Endodermal cell (in vitro differentiated cells): ENCODE data around the gene MAF. TPM values are rescaled to one million over a fixed set of nuclear protein-coding genes. Genes with fewer than 3 reads are reported as not detected.

Experiments used
- DNase-seq: peaks from one replicate; pipeline ENCODE4 v3.0.0-alpha.2; 2017
- H3K27ac ChIP-seq: 2 replicates; pipeline ENCODE4 v1.5.1; 2013; ENCODE audit warnings: mild to moderate bottlenecking, low read depth, low read length, moderate library complexity
- H3K27me3 ChIP-seq: 2 replicates; pipeline ENCODE4 v1.6.1; 2013; ENCODE audit warnings: mild to moderate bottlenecking, low read length, moderate library complexity; ENCODE audit not compliant: insufficient read depth, control insufficient read depth, poor library complexity, severe bottlenecking
- H3K36me3 ChIP-seq: 2 replicates; pipeline ENCODE4 v1.7.0; 2013; ENCODE audit warnings: mild to moderate bottlenecking, low read length, moderate library complexity; ENCODE audit not compliant: control insufficient read depth, insufficient read depth
- H3K4me1 ChIP-seq: one replicate; pipeline ENCODE4 v1.7.0; 2013; ENCODE audit warnings: low read length; ENCODE audit not compliant: control insufficient read depth, insufficient read depth
- H3K4me3 ChIP-seq: 2 replicates; pipeline ENCODE4 v1.5.1; 2013; ENCODE audit warnings: mild to moderate bottlenecking, low read length, moderate library complexity
- H3K9ac ChIP-seq: 2 replicates; pipeline ENCODE4 v1.6.1; 2013; ENCODE audit warnings: mild to moderate bottlenecking, low read length, moderate library complexity; ENCODE audit not compliant: poor library complexity, severe bottlenecking; ENCODE audit errors: extremely low read depth
- H3K9me3 ChIP-seq: 2 replicates; pipeline ENCODE4 v1.6.1; 2013; ENCODE audit warnings: mild to moderate bottlenecking, low read length, moderate library complexity; ENCODE audit not compliant: control insufficient read depth
- H3K27ac Mint-ChIP-seq: 2 replicates; pipeline ENCODE4 v1.8.0; 2020; ENCODE audit warnings: mixed read lengths
- H3K27me3 Mint-ChIP-seq: 2 replicates; pipeline ENCODE4 v1.8.0; 2021; ENCODE audit warnings: mild to moderate bottlenecking, mixed read lengths; ENCODE audit not compliant: insufficient read depth
- H3K36me3 Mint-ChIP-seq: 2 replicates; pipeline ENCODE4 v1.8.0; 2020; ENCODE audit warnings: low read depth, mixed read lengths
- H3K4me1 Mint-ChIP-seq: 2 replicates; pipeline ENCODE4 v1.8.0; 2020; ENCODE audit warnings: mixed read lengths
- H3K4me3 Mint-ChIP-seq: 2 replicates; pipeline ENCODE4 v1.8.0; 2020; ENCODE audit warnings: mild to moderate bottlenecking, moderate library complexity, mixed read lengths
- H3K9me3 Mint-ChIP-seq: 2 replicates; pipeline ENCODE4 v1.8.0; 2020; ENCODE audit warnings: mild to moderate bottlenecking, mixed read lengths
- whole genome bisulfite sequencing, 2 experiments: methylation state at CpG; one replicate each; pipeline versions ENCODE4 v1.1.5 to v1.1.7; 2013; ENCODE audit warnings: missing lambda C conversion rate in 2 of 2, mixed read lengths in 1 of 2; ENCODE audit not compliant: insufficient coverage in 1 of 2, insufficient read length in 1 of 2; 5-methylcytosine and 5-hydroxymethylcytosine counted together
- total RNA-seq, 2 donors: library from RNA; stranded (reverse); fragmentation: NEBNext Ultra II Directional in 1 of 2; extraction: Animal tissue kit (Norgen Biotek cat#: 25700) in 1 of 2; gene quantifications; 2 replicates in 1 of 2; 3 replicates in 1 of 2; pipeline ENCODE4 v1.2.1, GENCODE V29; 2021
- TF ChIP-seq, protein P1 (sequence below): fragments of 200-600 bp; sonication (generic); conservative IDR thresholded peaks from 2 replicates; pipeline ENCODE4 v1.5.0; 2021; ENCODE audit warnings: antibody characterized with exemption, mild to moderate bottlenecking

Gene MAF
- total RNA-seq, 2 donors from 2014 or later = 1.5 to 5.1 TPM

DNA sequence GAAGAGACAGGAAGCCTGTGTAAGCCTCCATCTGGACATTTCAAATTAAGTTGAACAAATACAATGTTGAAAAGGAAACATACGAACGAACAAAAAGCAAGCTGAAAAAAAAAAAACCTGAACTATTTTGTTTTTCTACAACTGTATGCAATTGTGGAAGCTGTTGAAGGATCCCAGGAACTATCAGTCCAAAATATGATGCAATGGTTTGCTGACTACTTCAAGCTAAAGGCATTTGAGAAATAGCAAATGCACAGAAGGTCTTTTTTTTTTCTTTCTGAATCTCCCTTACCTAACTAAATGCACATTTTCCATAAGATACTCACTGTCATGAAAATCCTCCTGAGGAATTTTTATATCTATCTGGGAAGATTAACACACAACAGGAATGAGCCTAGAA lies 40.2 kb downstream of the MAF start:
- DNase-seq = no peak
- Histone ChIP-seq H3K4me3 (no peak overlapping the region), H3K9ac (no peak overlapping the region), H3K9me3 (peaks cover 7% of the 10 kb centered on the region), H3K27ac (no peak overlapping the region), H3K27me3 (peaks cover 7% of the 10 kb centered on the region), H3K4me1 (peaks cover 3% of the 10 kb centered on the region), H3K36me3 (no peaks in the 10 kb centered on the region)
- 89 to 92% methylated on average over 2 of the region's 2 CpGs for WGBS, 2 experiments
- Mint-ChIP-seq H3K27ac (no peak overlapping the region), H3K9me3 (peaks cover 6% of the 10 kb centered on the region), H3K27me3 (peaks cover 5% of the 10 kb centered on the region), H3K4me1 (peaks cover 10% of the 10 kb centered on the region), H3K36me3 (no peaks in the 10 kb centered on the region), H3K4me3 (no peak overlapping the region)
- TF ChIP-seq, protein P1, sequence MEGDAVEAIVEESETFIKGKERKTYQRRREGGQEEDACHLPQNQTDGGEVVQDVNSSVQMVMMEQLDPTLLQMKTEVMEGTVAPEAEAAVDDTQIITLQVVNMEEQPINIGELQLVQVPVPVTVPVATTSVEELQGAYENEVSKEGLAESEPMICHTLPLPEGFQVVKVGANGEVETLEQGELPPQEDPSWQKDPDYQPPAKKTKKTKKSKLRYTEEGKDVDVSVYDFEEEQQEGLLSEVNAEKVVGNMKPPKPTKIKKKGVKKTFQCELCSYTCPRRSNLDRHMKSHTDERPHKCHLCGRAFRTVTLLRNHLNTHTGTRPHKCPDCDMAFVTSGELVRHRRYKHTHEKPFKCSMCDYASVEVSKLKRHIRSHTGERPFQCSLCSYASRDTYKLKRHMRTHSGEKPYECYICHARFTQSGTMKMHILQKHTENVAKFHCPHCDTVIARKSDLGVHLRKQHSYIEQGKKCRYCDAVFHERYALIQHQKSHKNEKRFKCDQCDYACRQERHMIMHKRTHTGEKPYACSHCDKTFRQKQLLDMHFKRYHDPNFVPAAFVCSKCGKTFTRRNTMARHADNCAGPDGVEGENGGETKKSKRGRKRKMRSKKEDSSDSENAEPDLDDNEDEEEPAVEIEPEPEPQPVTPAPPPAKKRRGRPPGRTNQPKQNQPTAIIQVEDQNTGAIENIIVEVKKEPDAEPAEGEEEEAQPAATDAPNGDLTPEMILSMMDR = no peak

DNA sequence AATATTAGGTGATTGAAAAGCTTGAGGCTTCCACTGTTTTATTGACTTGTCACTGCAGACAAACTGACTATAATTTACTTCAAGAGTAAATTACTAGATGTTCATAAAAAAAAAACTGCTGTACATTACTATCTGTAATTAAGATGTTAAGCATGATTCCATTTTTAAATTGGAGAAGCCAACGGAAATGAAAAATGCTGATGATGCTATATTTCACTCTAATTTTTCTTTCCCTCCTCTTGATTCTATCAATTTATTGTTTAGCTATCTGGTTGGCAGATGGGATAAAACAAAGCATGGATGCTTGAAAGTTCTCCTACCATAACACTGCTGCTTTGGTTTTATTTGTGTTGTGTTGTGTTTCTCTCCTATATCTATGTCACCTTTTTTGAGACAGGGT lies 41.0 kb downstream of the MAF start:
- Mint-ChIP-seq H3K4me1 (peaks cover 10% of the 10 kb centered on the region), H3K9me3 (peaks cover 6% of the 10 kb centered on the region), H3K27me3 (peaks cover 7% of the 10 kb centered on the region), H3K27ac (no peak overlapping the region), H3K36me3 (no peaks in the 10 kb centered on the region), H3K4me3 (no peak overlapping the region)
- DNase-seq = no peak
- Histone ChIP-seq H3K9me3 (peaks cover 7% of the 10 kb centered on the region), H3K9ac (no peak overlapping the region), H3K4me3 (no peak overlapping the region), H3K27me3 (peaks cover 3% of the 10 kb centered on the region), H3K4me1 (peaks cover 3% of the 10 kb centered on the region), H3K36me3 (no peaks in the 10 kb centered on the region), H3K27ac (no peak overlapping the region)
- TF ChIP-seq, protein P1 = no peak
- no CpG with 5 or more reads among the region's 1 CpG for WGBS, 2 experiments

DNA sequence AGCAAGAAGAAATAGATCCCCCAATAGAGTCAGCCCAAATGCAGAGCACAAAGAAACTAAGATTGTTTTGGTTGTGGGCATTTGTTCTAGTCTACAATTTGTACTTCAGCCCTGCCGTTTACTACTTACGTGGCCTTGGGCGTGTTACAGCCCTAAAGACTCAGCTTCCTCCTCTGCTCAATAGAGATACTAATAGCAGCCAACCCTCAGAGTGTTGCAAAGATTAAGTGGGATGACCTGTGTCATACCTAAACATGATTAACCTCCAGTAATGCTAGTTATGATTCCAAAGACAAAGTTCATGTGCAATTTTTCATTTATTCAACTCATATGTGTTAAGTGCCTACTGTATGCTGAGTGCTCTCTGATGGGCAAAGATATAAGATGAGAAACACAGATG lies 43.1 kb downstream of the MAF start:
- Histone ChIP-seq H3K9ac (no peak overlapping the region), H3K9me3 (peaks cover 7% of the 10 kb centered on the region)
- WGBS, 2 experiments = 82% methylated on average over 3 of the region's 3 CpGs; no CpG with 5 or more reads in 1 of the 2 experiments

More for the DNA sequence above, 43.1 kb downstream of the MAF start:
- H3K27me3 ChIP-seq = no peaks in the 10 kb centered on the region
- Mint-ChIP-seq H3K27me3 (peaks cover 8% of the 10 kb centered on the region), H3K4me3 (no peak overlapping the region), H3K4me1 (no peaks in the 10 kb centered on the region), H3K27ac (no peak overlapping the region), H3K9me3 (peaks cover 6% of the 10 kb centered on the region), H3K36me3 (no peaks in the 10 kb centered on the region)
- H3K27ac ChIP-seq = no peak overlapping the region
- H3K36me3 ChIP-seq = no peaks in the 10 kb centered on the region
- H3K4me3 ChIP-seq = no peak overlapping the region
- no peak for DNase-seq
- TF ChIP-seq, protein P1 = no peak
- H3K4me1 ChIP-seq = no peaks in the 10 kb centered on the region
